Suprapubic skin (tissue), 3 donors: ENCODE results near the gene CAV1.

Experiments
- EP300 ChIP-seq: sonication (generic); formaldehyde crosslinking; IDR thresholded peaks from one replicate; pipeline ENCODE4 v1.6.1; 2017; ENCODE audit warnings: antibody characterized with exemption
- POLR2A ChIP-seq, 2 donors: fragments of 450-650 bp; IDR thresholded peaks; one replicate each; pipeline ENCODE4 v1.6.1; 2017; ENCODE audit warnings: antibody characterized with exemption in 2 of 2, mild to moderate bottlenecking in 2 of 2, moderate library complexity in 2 of 2
- TF ChIP-seq, protein P1 (sequence below), 2 donors: fragments of 200-600 bp in 1 of 2; fragments of 450-650 bp in 1 of 2; sonication (generic) in 1 of 2; IDR thresholded peaks; one replicate each; pipeline ENCODE4 v1.5.1; 2016 to 2019; ENCODE audit warnings: antibody characterized with exemption in 2 of 2, mild to moderate bottlenecking in 1 of 2, moderate library complexity in 1 of 2

DNA sequence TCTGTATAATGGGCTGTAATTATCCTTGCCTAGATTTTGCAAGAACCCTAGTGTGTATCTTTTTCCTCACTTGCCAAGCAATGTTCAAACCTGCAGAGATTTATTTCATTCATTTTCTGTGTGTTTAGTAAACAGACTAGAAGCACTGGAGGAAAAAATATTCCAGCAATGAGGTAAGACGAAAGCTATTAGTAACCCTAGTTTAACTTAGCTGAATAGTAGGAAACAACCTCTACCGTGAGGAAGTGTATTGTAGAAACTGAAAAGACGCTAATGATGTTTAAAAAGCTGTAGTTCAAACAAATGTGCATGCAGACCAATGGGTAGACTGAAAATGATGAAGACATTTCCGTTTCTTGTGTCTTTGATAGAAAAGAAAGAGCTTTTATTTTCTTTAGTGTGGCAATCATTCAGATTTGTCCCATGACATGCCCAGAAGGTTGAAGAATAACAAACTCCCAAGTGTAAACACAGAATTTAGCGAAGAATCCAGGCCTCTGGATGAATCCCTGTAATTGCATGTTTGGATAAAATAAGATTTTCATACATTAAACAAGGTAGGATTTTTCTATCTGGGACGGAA, 20.7 kb downstream of the CAV1 start:
- TF ChIP-seq, protein P1, sequence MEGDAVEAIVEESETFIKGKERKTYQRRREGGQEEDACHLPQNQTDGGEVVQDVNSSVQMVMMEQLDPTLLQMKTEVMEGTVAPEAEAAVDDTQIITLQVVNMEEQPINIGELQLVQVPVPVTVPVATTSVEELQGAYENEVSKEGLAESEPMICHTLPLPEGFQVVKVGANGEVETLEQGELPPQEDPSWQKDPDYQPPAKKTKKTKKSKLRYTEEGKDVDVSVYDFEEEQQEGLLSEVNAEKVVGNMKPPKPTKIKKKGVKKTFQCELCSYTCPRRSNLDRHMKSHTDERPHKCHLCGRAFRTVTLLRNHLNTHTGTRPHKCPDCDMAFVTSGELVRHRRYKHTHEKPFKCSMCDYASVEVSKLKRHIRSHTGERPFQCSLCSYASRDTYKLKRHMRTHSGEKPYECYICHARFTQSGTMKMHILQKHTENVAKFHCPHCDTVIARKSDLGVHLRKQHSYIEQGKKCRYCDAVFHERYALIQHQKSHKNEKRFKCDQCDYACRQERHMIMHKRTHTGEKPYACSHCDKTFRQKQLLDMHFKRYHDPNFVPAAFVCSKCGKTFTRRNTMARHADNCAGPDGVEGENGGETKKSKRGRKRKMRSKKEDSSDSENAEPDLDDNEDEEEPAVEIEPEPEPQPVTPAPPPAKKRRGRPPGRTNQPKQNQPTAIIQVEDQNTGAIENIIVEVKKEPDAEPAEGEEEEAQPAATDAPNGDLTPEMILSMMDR (IDR thresholded peaks at IDR 0.05), result no peak
- TF ChIP-seq POLR2A (IDR thresholded peaks at IDR 0.05) (no peak), EP300 (no peak)
